COLO829 (cell line): ENCODE measurements around the gene XRCC1.

Experiments used
- DNase-seq: peaks from one replicate; pipeline ENCODE4 v3.0.0; 2012; ENCODE audit warnings: low spot score

XRCC1 gene, protein sequence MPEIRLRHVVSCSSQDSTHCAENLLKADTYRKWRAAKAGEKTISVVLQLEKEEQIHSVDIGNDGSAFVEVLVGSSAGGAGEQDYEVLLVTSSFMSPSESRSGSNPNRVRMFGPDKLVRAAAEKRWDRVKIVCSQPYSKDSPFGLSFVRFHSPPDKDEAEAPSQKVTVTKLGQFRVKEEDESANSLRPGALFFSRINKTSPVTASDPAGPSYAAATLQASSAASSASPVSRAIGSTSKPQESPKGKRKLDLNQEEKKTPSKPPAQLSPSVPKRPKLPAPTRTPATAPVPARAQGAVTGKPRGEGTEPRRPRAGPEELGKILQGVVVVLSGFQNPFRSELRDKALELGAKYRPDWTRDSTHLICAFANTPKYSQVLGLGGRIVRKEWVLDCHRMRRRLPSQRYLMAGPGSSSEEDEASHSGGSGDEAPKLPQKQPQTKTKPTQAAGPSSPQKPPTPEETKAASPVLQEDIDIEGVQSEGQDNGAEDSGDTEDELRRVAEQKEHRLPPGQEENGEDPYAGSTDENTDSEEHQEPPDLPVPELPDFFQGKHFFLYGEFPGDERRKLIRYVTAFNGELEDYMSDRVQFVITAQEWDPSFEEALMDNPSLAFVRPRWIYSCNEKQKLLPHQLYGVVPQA

DNA sequence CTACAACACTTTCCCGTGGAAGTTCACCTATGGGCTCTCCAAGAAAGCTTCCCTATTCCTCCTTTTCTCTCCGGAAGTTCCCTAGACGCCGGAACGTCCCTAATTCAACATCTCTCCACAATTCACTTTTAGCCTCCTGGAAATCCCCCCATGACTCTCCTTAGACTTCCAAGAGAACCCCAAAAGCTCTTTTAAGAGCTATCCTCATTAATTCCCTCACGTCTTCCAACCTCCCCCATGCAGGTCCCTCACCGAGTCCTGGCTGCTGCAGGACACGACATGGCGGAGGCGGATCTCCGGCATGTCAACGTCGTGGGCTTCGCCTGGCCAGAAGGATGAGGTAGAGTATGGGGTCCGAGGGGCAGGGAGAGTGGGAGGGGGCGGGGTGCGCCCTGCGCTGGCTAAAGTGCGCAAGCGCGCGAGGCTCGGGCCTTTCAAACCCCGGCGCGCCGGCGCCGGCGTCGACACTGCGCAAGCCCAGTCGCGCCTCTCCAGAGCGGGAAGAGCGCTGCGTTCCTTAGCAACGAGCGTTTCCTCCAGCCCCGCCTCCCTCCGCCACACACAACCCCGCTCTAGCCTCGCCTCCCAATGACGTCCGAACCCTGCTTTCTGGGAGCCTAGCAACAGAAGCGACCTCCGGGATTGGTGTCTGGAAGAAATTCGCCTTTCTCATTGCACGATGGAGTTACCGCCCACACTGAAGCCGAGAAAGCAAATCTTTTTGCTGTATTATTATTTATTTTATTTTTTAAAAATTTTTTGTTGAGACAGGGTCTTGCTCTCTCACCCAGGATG, at the start of gene XRCC1, which contains the start of gene PINLYP:
TSS of gene XRCC1 (minus strand) at position 372 of the 795 bp plus-strand sequence. CDS start at position 303, 69 bp downstream.
TSS of gene PINLYP (plus strand) at position 646 of the 795 bp plus-strand sequence. CDS start 1,391 bp downstream, outside the sequence.
- peak; percentile 99 for DNase-seq

DNA sequence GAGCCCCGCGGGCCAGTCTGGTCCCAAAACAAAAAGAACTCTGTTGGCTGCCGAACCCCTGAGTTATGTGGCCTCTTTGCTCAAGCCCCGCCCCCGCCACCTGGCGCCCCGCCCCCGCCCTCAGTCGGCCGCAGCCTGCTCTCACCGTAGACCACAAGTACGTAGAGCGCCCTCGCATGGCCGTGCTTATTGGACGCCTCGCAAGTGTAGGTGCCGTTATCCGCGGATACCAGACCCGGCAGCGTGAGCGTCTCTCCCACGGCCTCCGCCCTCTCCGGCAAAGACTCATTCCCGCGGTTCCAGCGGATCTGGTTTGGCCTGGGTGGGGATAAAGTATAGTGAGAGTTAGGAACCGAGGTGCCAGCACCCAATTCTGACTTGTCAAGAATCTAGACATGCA, 49.6 kb upstream of the XRCC1 start:
- no peak for DNase-seq

DNA sequence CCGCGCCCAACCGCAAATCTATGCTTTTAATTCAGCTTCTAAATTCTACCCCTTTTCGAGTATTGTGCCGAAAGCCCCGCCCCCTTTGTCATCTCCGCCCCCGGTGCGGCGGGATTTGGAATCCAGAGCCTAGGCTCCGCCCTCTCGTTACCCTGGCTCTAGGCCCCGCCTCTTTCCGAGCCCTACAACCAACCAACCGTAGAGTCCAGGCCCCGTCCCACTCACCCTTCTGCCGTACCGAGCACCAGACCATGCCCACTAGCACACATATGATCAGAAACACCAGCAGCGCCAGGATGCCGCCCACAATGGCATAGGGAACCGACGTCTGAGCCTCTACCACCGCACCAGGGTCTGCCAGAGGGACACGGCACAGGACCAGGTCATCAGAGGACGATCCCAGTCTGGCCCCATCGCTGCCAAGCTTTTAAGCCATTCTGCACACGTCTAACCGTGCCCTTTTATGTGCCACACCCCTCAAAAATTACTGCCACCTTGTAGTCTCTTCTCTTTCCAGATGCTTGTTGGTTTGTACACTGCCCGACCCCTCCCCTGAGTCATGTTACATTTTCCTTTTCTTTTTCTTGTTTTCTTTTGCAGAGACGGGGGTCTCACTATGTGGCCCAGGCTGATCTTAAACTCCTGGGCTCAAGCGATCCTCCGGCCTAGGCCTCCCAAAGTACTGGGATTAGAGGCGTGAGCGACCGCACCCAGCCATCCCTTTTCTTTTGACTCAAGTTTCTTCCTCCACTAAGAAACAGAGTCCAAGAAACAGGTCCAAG, 48.8 kb upstream of the XRCC1 start:
- DNase-seq = no peak

DNA sequence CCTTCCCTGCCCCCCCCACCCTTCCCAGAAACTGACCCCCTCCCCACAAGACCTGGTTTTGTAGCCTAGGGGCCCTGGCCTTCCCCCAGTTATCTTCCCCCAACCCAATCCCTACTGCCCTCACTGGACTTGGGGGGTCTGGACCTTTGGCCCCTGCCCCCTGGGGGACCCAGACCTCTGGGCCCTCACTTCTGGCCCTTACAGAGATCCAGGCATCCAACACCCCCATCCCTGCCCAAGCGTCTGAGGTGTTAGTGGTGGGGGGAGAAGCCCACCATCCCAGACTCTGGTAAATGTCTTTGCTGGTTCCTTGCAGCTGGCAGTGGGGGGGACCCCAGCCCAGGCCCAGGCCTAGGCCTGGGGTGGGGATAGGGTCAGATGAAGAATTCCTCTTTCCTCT, 47.6 kb upstream of the XRCC1 start:
- no peak for DNase-seq

DNA sequence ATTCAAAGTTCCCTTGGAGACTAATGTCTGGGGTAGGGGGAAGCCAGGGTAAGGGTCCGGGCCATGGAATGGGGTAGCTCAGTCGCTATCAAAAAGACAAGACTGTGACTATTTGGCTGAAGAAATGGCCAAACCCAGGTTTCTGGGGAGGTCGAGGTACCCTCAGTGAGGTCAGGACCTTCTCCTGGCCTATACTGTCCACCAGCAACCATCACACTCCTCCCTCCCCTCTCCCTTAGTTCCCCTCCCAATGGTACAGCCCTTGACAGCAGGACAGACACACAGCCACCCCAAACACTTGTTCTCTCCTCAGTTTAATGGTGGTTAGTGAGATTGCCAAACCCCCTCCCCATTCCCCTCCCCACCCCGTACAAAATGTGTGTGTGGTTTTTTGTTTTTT, 46.7 kb upstream of the XRCC1 start:
- no peak for DNase-seq

DNA sequence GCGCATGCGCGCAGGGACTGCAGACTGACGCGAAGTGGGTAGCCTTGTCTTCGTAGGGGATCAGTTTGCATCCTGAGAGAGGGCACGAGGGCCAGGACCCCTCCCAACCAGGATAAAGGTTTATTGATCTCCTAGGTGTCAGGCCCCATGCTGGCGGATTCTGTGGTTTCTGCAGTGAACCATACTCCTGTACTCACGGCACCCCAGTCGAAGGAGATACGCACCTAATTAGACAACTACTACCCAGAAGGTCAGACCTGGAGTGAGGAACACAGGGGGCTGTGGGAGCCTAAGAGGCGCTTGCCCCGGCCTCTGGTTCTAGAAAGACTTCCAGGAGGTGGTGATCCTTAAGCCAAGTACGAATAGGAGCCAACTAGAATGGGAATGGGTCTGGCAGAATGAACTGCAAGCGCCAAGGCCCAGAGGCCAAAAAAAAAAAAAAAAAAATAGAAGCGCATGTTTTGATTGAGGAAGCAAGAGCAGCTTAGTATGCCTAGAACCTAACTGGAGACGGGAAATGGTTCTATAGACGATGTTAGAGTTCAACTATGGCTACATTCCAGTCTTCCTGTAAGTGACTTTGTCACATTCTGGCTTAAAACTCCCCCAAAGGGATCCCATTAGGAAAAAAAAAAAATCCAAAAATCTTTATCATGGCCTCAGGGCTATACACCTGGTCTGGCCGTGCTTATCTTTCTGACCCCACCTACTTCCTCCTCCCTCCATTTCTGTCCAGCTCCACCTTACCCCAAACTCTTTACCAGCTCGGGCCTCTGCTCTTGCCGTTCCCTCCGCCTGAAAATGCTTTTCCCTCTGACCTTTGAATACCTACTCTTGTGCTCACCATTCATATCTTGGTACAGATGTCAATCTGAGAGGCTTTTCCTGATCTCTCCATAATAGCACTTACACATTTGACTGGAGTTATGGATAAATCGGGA, 45.0 kb upstream of the XRCC1 start:
- no peak for DNase-seq

DNA sequence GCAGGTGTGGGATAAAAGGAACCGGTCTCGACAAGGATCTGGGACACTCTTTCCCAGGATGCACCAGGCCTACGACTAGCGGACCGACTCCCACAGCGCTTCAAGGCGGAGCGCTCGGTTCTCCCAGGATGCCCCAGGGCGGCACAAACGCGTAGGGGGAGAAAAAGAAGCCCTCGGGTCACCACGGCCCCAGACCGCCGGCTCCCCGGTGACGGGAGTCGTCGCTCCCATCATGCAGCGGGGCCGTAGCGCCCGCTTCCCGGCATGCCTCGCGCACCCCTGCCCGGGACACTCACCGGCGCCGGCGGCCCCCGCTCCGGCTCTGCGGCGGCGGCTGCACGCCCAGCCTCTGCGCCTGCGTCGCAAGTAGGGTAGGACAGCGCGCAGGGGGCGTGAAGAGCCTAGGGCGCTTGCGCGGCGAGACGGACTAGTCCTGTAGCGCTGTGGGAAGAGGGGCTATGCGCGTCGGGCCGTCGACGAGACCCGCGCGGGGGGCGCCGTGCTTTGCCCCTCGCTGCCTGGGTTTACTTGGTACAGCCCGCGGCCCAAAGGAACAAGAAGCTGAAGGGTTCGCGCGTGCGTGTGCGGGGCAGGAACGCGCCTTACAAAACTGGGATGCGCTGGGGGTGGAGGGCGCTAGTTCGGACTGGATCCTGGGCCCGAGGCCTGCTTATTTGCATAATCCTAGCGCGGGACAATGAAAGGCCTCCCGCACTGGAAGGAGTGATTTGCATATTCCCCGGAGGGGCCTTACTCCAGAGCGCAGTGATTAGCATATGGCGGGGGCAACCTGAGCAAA, 44.1 kb upstream of the XRCC1 start, which contains the start of gene ZNF428:
TSS of gene ZNF428 (minus strand) at position 368 of the 799 bp plus-strand sequence. CDS start 5,325 bp downstream, outside the sequence.
- peak; percentile 96 for DNase-seq

DNA sequence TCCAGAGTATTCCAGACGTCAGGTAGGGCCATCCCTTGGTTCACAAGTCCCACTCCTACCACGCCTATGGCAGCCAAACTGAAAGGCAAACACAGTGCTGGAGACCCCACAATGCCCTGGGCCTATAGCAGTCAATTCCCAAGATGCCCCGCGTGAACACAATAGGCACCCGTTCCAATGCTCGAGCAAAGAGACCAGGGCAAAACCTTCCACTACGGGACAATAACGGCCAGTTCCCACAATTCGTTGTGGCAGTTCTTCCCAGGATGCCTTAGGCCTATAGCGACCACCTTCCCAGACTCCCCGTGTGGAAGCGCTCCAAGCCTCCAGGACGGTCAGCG, 43.6 kb upstream of the XRCC1 start:
- no peak for DNase-seq

DNA sequence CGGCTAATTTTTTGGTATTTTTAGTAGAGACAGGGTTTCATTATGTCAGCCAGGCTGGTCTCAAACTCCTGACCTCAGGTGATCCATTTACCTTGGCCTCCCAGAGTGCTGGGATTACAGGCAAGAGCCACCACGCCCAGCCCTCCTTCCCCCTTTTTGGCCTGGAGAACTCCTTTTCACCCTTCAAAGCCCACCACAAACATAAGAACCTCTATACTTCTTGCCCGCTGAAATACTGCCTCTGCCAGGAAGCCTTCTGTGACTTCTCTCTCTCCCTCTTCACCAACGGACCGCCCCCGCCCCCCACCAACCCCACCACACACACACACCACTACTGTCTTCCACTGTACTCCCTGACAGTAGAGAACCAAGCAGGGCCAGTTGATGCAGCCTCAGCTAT, 41.6 kb upstream of the XRCC1 start:
- DNase-seq = no peak

DNA sequence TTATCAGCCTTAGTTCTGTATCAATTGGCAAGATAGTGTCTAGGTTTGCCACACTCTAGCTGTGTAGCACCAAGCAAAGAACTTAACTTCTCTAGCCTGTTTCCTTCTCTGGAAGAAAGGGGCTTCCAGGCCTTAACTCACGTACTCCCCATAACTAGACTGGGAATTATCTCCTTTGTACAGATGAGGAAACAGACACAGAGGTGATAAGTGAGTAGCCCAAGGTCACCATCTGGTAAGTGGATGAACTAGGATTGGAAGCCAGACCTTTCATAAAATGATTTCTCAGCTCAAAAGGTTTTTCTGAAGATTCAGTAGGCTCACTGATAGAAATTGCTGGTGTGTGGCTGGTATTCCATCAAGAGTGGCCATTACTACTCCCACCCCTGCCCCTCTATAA, 41.0 kb upstream of the XRCC1 start:
- DNase-seq = no peak

DNA sequence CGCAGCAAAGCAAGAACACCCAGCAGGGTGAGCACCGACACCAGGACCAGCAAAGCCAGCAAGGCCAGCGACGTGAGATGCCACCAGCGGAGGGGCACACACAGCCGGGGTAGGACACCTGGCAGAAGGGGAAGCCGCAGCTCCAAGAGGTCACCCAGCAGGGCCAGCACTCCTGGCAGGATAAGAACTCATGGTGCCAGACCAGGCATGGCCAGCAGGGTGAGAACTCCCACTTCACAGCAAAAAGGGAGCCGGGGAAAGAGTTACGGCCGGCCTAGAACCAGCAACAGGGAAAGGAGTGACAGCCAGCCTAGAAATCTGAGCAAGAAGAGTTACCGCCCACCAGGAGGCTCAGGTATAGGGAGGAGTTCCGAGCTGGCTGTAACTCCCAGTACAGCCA, 37.0 kb upstream of the XRCC1 start:
- no peak for DNase-seq

DNA sequence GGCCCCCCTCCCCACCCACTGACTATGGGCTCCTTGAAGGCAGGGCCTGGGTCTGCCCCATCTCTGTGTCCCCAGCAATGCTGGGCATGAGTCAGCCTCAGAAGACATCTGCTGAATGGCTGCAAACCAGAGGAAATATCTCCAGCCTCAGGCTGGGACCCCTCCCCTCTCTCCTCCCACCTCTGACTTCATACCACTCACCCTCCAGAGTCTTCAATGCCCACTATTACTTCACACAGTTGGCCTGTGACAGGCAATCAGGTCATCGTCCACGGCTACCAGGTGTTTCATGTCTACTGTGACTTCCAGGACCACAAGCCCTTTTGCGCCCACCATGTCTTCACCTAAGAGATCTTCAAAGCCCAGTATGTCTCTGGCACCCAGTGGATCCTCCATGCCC, 36.5 kb upstream of the XRCC1 start, which contains the start of gene SRRM5:
TSS of gene SRRM5 (plus strand) at position 301 of the 400 bp plus-strand sequence. CDS start at position 335, 34 bp downstream.
- no peak for DNase-seq

DNA sequence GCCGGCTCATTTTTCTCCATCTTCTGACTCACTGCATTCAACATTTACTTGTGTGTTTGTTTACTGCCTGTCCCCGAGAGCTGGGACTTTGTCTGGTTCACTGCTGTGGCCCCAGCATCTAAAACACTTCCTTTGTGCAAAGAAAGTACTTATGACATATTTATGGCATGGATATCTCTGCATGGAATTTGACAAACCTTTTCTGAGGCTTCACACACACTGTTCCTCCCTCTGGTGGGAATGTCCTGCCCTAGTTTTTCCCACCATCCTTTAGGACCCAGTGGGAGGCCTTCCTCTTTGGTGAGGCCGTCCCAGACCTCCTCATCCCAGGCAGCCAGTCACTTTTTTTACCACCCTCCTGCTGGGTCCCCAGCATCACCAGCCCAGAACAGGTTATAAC, 35.2 kb upstream of the XRCC1 start:
- DNase-seq = no peak

DNA sequence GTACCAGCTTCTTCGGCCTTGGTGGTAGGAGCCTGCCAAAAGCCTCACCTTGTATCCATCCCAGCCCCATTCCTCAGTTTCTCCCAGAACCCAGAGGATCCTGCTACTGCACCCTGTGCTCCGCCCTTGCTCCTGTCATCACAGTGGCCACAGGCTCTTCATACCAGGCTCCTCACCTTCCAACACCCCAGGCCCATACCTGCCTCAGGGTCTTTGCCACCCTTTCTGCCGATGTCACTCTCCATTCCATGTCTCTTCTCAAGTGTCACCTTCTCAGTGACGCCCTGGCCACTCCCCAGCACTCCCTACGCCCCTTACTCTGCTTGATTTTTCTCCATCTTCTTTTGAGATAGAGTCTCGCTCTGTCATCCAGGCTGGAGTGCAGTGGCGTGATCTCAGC, 34.5 kb upstream of the XRCC1 start:
- DNase-seq = no peak

DNA sequence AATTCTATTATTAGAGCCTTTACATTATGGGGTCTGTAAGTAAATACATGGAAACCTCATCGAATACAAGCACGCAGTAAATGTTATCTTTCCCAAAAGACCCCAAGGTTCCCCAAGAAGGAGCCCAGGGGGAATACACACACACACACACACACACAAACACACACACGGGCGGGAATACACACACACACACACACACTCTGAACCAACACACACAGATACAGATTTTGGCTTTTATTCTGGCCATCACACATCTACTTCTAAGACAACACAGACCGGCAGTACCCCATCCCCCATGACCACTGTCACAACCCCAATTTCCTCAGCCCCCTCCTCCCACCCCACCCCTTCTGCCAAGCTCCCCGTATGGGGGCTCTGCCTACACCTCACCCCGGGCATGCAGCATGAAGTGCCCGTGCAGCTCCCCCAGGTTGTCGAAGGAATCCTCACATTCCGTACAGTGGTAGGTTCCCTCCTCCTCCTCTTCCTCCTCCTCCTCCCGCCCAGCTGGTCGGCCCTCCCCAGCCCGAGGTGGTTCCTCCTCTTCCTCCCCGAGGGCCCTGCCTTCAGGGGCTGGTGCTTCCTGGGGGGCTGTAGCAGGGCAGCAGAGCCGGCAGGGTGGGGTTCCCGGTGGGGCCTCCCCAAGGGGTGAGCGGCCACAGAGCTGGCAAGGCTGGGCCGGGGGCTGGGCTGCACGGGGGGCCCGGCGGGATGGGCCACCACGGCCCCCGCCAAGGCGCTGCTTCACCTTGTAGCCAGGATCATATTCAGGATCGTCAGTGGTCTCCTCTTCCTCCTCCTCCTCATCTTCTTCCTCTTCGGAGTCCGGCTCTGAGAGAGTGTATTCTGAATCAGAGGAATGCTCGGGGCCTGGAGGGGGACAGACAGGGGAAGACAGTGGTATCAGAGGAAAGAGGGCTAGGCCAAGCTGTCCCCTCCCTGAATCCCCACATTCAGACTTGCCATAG, 32.2 kb upstream of the XRCC1 start:
- DNase-seq = no peak

DNA sequence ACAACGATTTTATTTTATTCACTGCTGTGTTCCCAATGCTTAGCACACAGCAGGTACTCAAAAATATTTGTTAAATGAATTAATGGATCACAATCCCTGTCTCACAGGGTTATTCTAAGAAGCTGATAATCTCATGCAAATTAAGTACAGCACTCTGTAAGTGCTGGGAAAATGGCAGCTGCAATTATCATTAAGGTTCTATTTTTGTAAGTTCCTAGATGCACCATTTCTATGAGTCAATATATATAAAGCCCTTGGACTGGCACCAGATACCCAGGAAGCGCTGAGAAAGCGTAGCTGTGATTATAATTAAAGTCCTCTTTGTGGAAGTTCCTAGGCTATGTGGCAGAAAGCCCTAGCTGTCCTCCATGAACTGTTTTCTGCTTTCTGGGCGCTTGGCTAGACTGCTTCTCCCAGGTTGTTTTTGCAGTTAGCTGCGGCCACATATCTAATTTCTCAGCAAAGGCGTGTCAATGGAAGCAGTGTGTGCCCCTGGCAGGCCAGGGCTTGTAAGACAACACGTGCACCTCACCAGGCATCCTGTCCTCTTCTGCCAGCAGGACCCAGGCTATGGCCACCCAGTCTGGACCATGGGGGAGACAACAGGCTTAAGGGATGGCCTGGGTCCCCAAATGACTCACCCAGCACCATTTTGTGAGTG, 31.4 kb upstream of the XRCC1 start:
- peak; percentile 30 for DNase-seq

DNA sequence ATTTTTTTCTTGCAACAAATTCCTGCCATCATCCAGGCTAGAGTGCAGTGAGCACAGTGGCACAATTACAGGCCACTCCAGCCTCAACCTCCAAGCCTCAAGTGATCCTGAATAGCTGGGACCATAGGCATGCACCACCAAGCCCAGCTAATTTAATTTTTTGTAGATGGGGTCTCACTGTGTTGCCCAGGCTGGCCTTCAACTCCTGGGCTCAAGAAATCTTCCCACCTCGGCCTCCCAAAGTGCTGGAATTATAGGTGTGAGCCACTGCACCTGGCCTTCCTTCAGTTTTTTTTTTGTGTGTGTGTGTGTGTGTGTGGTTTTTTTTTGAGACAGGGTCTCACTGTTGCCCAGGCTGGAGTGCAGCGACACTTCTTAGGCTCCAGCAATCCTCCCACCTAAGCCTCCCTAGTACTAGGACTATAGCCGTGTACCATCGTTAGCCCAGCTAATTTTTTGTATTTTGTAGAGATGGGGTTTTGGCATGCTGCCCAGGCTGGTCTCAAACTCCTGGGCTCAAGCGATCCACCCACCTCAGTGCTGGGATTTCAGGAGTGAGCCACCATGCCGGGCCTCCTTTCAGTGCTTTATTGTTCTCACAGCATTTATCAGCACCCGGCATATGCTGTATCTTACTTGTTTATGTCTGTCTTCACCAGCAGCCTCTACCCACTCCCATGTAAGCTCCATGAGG, 30.7 kb upstream of the XRCC1 start:
- no peak for DNase-seq
